Sigmoid colon (tissue), 7 donors: Measurements from ENCODE around the gene PDE6A. TPM values are rescaled to one million over a fixed set of nuclear protein-coding genes. Genes with fewer than 3 reads are reported as not detected.

Source experiments
- DNase-seq: peaks from one replicate; pipeline ENCODE4 v3.0.0-alpha.2; 2019
- H3K27ac ChIP-seq, 4 donors: fragments of 200-600 bp; sonication (generic); one replicate each; pipeline ENCODE4 v1.5.1; 2016 to 2019; ENCODE audit warnings: mild to moderate bottlenecking in 1 of 4
- H3K27me3 ChIP-seq, 3 donors: fragments of 200-600 bp; sonication (generic); one replicate each; pipeline ENCODE4 v1.5.1; 2019; ENCODE audit warnings: mild to moderate bottlenecking in 1 of 3
- H3K36me3 ChIP-seq, 4 donors: fragments of 200-600 bp; sonication (generic); one replicate each; pipeline ENCODE4 v1.5.1; 2016 to 2019
- H3K4me1 ChIP-seq, 4 donors: fragments of 200-600 bp; sonication (generic); one replicate each; pipeline ENCODE4 v1.5.1; 2017 to 2019
- H3K4me3 ChIP-seq, 4 donors: fragments of 200-600 bp; sonication (generic); one replicate each; pipeline ENCODE4 v1.5.1; 2017 to 2019; ENCODE audit warnings: mild to moderate bottlenecking in 2 of 4, moderate library complexity in 1 of 4
- H3K9me3 ChIP-seq, 4 donors: fragments of 200-600 bp in 3 of 4; sonication (generic) in 3 of 4; one replicate each; pipeline versions ENCODE4 v1.5.1 to v1.6.1; 2013 to 2019
- CTCF ChIP-seq, 4 experiments: fragments of 450-650 bp in 3 of 4; fragments of 200-600 bp in 1 of 4; IDR thresholded peaks; one replicate each; pipeline ENCODE4 v1.5.1; 2016 to 2019; ENCODE audit warnings: antibody characterized with exemption in 4 of 4, mild to moderate bottlenecking in 3 of 4, moderate library complexity in 2 of 4
- EP300 ChIP-seq, 4 donors: sonication (generic); formaldehyde crosslinking; IDR thresholded peaks; one replicate each; pipeline ENCODE4 v1.6.1; 2017; ENCODE audit warnings: antibody characterized with exemption in 4 of 4
- POLR2A ChIP-seq, 2 donors: fragments of 450-650 bp; IDR thresholded peaks; one replicate each; pipeline ENCODE4 v1.6.1; 2016; ENCODE audit warnings: antibody characterized with exemption in 2 of 2, mild to moderate bottlenecking in 2 of 2, moderate library complexity in 2 of 2
- POLR2AphosphoS5 ChIP-seq, 4 donors: sonication (generic); formaldehyde crosslinking; IDR thresholded peaks; one replicate each; pipeline ENCODE4 v1.6.1; 2017; ENCODE audit warnings: antibody characterized with exemption in 4 of 4
- WGBS, 2 donors: extraction: QIAGEN DNeasy Blood & Tissue Kit; methylation state at CpG; one replicate each; pipeline ENCODE4 v1.1.7; 2013; 5-methylcytosine and 5-hydroxymethylcytosine counted together
- intact Hi-C: fragments of 100-400 bp; cut with DNase I; formaldehyde crosslinking; loops from one replicate; pipeline ENCODE4 v1.15.1; 2023
- polyA plus RNA-seq, 3 donors: library from polyadenylated mRNA; stranded (reverse); fragments of 200-250 nt; gene quantifications; one replicate each; pipeline ENCODE4 v1.2.3, GENCODE V29; 2013
- total RNA-seq, 4 donors: library from RNA; depleted of rRNA; stranded (reverse); fragments of >200 nt; gene quantifications; one replicate each; pipeline ENCODE4 v1.1.0, GENCODE V29; 2016
- donor health status: healthy with polysubstance abuse.
- donor health status: Bipolar disorder and iron deficiency.
- donor health status: healthy.

PDE6A gene
- total and polyA plus RNA-seq, 7 donors, result 1.6 to 2.8 (median 2.4) TPM; not detected in 4

- intact Hi-C loops, result no loop called here
- Histone ChIP-seq H3K4me3 (no peak overlapping the region), H3K27ac (no peak overlapping the region), H3K4me1 (peaks cover 0 to 3% (median 0%) of the 10 kb centered on the region in 4 donors), H3K27me3 (no peaks in the 10 kb centered on the region), H3K36me3 (peaks cover 25 to 97% (median 36%) of the 10 kb centered on the region in 4 donors), H3K9me3 (no peaks in the 10 kb centered on the region)
- TF ChIP-seq EP300 (IDR thresholded peaks at IDR 0.05), result no peak
- TF ChIP-seq POLR2AphosphoS5 (IDR thresholded peaks at IDR 0.05), result no peak
- TF ChIP-seq POLR2A (IDR thresholded peaks at IDR 0.05), result no peak
- no peak for TF ChIP-seq CTCF (IDR thresholded peaks at IDR 0.05)
- WGBS, 2 donors, result 93 to 94% methylated on average over 14 of the region's 14 CpGs
- no peak for DNase-seq
These were observed 102.5 kb downstream of the PDE6A start for GRCh38 chr5:149841851-149842793.

- H3K36me3 ChIP-seq, result peaks cover 15 to 95% (median 28%) of the 10 kb centered on the region in 4 donors
- no peak overlapping the region for H3K4me3 ChIP-seq
- no peaks in the 10 kb centered on the region for H3K9me3 ChIP-seq
- intact Hi-C loops, result no loop called here
- peaks cover 0 to 3% (median 0%) of the 10 kb centered on the region in 4 donors for H3K4me1 ChIP-seq
- TF ChIP-seq POLR2AphosphoS5 (IDR thresholded peaks at IDR 0.05) (no peak), CTCF (IDR thresholded peaks at IDR 0.05) (no peak), EP300 (IDR thresholded peaks at IDR 0.05) (no peak), POLR2A (IDR thresholded peaks at IDR 0.05) (no peak)
- 90 to 92% methylated on average over 8 of the region's 8 CpGs for WGBS, 2 donors
- peak overlapping the region in 1 of 4 donors; percentile 9 for H3K27ac ChIP-seq
- no peak for DNase-seq
- no peaks in the 10 kb centered on the region for H3K27me3 ChIP-seq
These were observed 104.3 kb downstream of the PDE6A start for GRCh38 chr5:149840226-149840825.

GRCh38 chr5:149839761-149840160 is 104.8 kb downstream of the PDE6A start:
- WGBS, 2 donors, result 77 to 84% methylated on average over 16 of the region's 16 CpGs

More at GRCh38 chr5:149839761-149840160, 104.8 kb downstream of the PDE6A start:
- H3K4me1 ChIP-seq, result peaks cover 0 to 3% (median 0%) of the 10 kb centered on the region in 4 donors
- no peak for DNase-seq
- H3K36me3 ChIP-seq, result peaks cover 15 to 95% (median 30%) of the 10 kb centered on the region in 4 donors
- H3K4me3 ChIP-seq, result no peak overlapping the region
- no peak for TF ChIP-seq CTCF (IDR thresholded peaks at IDR 0.05)
- TF ChIP-seq EP300 (IDR thresholded peaks at IDR 0.05), result no peak
- no peak for TF ChIP-seq POLR2AphosphoS5 (IDR thresholded peaks at IDR 0.05)
- no peak for TF ChIP-seq POLR2A (IDR thresholded peaks at IDR 0.05)
- H3K27me3 ChIP-seq, result no peaks in the 10 kb centered on the region
- H3K27ac ChIP-seq, result peak overlapping the region in 1 of 4 donors; percentile 9
- intact Hi-C loops, result no loop called here
- H3K9me3 ChIP-seq, result no peaks in the 10 kb centered on the region
